ENCODE results near the gene SLC39A7. TPM values are rescaled to one million over a fixed set of nuclear protein-coding genes. Genes with fewer than 3 reads are reported as not detected.

Gene SLC39A7
- total and polyA plus RNA-seq, 4 donors = 8.9 to 112 (median 71.1) TPM

DNA sequence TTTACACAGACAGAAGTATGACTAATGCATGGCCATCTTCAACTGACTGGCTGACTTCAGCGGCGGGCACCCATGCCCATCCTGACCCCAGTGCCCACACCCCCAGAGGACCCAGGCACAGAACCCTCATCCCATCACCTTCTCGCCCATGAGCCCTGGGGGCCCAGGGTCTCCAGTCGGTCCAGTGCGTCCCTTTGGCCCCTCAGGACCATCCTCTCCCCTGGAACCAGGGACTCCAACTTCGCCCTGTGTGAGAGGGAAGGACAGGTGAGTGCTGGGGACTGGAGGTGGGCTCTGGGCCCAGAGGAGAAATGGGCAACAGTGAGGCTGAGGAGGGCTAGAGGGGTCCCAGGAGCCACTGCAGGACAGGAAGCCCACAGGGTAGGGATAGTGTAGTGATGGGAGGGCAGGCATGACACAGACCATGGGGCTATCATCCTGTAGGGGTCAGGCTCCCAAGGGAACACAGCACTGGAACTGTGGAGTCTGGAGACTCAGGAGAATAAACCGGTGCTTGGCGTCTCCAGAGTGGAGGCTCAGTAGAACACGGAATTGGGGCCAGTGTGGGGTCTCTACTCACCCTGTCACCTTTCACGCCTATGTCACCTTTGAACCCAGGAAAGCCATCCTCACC, 25.1 kb upstream of the SLC39A7 start:
- H3K9ac ChIP-seq (ENCODE audit: low read depth in 1 of 2, low read length in 2 of 2) = no peak overlapping the region
- H3K9me3 ChIP-seq (ENCODE audit: control insufficient read depth in 4 of 4, low read length in 3 of 4) = no peaks in the 10 kb centered on the region
- no peaks in the 10 kb centered on the region for H3K27me3 ChIP-seq (ENCODE audit: control insufficient read depth in 4 of 4, insufficient read depth in 4 of 4, low read length in 3 of 4)
- H3K36me3 ChIP-seq (ENCODE audit: control insufficient read depth in 4 of 4, insufficient read depth in 3 of 4, low read depth in 1 of 4, low read length in 3 of 4) = no peaks in the 10 kb centered on the region
- WGBS = 77% methylated on average over 10 of the region's 10 CpGs
- no peak overlapping the region for H3K4me3 ChIP-seq (ENCODE audit: low read depth in 1 of 3, low read length in 3 of 3)
- no peak for DNase-seq (ENCODE audit: low spot score)
- TF ChIP-seq NR2F2 (IDR thresholded peaks at IDR 0.05) (no peak), RXRA (IDR thresholded peaks at IDR 0.05) (no peak), HNF4G (IDR thresholded peaks at IDR 0.05) (no peak), RAD21 (IDR thresholded peaks at IDR 0.05) (no peak), REST (IDR thresholded peaks at IDR 0.05) (no peak), MAX (IDR thresholded peaks at IDR 0.05) (no peak), YY1 (IDR thresholded peaks at IDR 0.05) (no peak), SP1 (IDR thresholded peaks at IDR 0.05) (no peak), EGR1 (IDR thresholded peaks at IDR 0.05; ENCODE audit: low read depth in 2 of 2) (no peak), GABPA (IDR thresholded peaks at IDR 0.05 in 1 of 2, conservative IDR thresholded peaks at IDR 0.05 in 1 of 2) (no peak), ATF3 (IDR thresholded peaks at IDR 0.05) (no peak), ZBTB33 (IDR thresholded peaks at IDR 0.05) (no peak), TAF1 (conservative IDR thresholded peaks at IDR 0.05) (no peak), FOXA2 (IDR thresholded peaks at IDR 0.05) (no peak), HNF4A (conservative IDR thresholded peaks at IDR 0.05) (no peak)
- TF ChIP-seq, protein P1, sequence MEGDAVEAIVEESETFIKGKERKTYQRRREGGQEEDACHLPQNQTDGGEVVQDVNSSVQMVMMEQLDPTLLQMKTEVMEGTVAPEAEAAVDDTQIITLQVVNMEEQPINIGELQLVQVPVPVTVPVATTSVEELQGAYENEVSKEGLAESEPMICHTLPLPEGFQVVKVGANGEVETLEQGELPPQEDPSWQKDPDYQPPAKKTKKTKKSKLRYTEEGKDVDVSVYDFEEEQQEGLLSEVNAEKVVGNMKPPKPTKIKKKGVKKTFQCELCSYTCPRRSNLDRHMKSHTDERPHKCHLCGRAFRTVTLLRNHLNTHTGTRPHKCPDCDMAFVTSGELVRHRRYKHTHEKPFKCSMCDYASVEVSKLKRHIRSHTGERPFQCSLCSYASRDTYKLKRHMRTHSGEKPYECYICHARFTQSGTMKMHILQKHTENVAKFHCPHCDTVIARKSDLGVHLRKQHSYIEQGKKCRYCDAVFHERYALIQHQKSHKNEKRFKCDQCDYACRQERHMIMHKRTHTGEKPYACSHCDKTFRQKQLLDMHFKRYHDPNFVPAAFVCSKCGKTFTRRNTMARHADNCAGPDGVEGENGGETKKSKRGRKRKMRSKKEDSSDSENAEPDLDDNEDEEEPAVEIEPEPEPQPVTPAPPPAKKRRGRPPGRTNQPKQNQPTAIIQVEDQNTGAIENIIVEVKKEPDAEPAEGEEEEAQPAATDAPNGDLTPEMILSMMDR (IDR thresholded peaks at IDR 0.05; ENCODE audit: low read depth, low read length, missing input control) = no peak
- no peak overlapping the region for H3K27ac ChIP-seq (ENCODE audit: low read depth in 1 of 2, low read length in 2 of 2)
- no peaks in the 10 kb centered on the region for H3K4me1 ChIP-seq (ENCODE audit: control insufficient read depth in 4 of 4, insufficient read depth in 4 of 4, low read length in 3 of 4)

Data from liver (tissue), 9 donors.